Activated T-cell treated with anti-CD3 and anti-CD28 coated beads, Interleukin-2, amount 50 U/mL, for 72 hours (primary cell): Measurements from ENCODE around the gene TIFAB. TPM values are rescaled to one million over a fixed set of nuclear protein-coding genes. Genes with fewer than 3 reads are reported as not detected.

Experiments
- ATAC-seq, 2 donors: fragments of 150-1000 bp; cut with Tn5 transposase; replicated peaks in 1 of 2; 2 replicates each; pipeline ENCODE4 v1.10.0; 2021; ENCODE audit warnings: moderate library complexity in 2 of 2, mild to moderate bottlenecking in 1 of 2
- DNase-seq, 2 donors: peaks; one replicate each; pipeline ENCODE4 v3.0.0; 2021 to 2022; ENCODE audit warnings: mixed read lengths in 1 of 2
- H3K27ac Mint-ChIP-seq: one replicate; pipeline ENCODE4 v1.8.0; 2022; ENCODE audit warnings: mild to moderate bottlenecking, moderate library complexity, mixed read lengths
- H3K27me3 Mint-ChIP-seq: one replicate; pipeline ENCODE4 v1.8.0; 2022; ENCODE audit warnings: low read depth, mixed read lengths
- H3K36me3 Mint-ChIP-seq, 2 donors: one replicate each; pipeline ENCODE4 v1.8.0; 2022; ENCODE audit warnings: mixed read lengths in 2 of 2, mild to moderate bottlenecking in 1 of 2; ENCODE audit not compliant: insufficient read depth in 2 of 2
- H3K4me1 Mint-ChIP-seq: one replicate; pipeline ENCODE4 v1.8.0; 2022; ENCODE audit warnings: low read depth, mixed read lengths
- H3K4me3 Mint-ChIP-seq, 2 donors: one replicate each; pipeline ENCODE4 v1.8.0; 2022; ENCODE audit warnings: mild to moderate bottlenecking in 2 of 2, mixed read lengths in 2 of 2, moderate library complexity in 2 of 2
- H3K9me3 Mint-ChIP-seq, 2 donors: one replicate each; pipeline ENCODE4 v1.8.0; 2022; ENCODE audit warnings: mixed read lengths in 2 of 2
- total RNA-seq, 2 donors: library from RNA; stranded (reverse); gene quantifications; one replicate each; pipeline ENCODE4 v1.2.3, GENCODE V29; 2022

The TIFAB gene
- total RNA-seq, 2 donors from 2014 or later: not detected

- H3K27ac Mint-ChIP-seq: no peak overlapping the region
- no peaks in the 10 kb centered on the region for H3K4me1 Mint-ChIP-seq
- no peak for DNase-seq
These were observed 24.7 kb upstream of the TIFAB start for GRCh38 chr5:135476615-135477581.

GRCh38 chr5:135473956-135474670 lies 22.0 kb upstream of the TIFAB start:
- Mint-ChIP-seq H3K27me3 (peaks cover 22% of the 10 kb centered on the region), H3K4me3 (no peak overlapping the region), H3K9me3 (no peaks in the 10 kb centered on the region), H3K36me3 (no peaks in the 10 kb centered on the region), H3K27ac (no peak overlapping the region), H3K4me1 (no peaks in the 10 kb centered on the region)
- no peak for DNase-seq
- no peak for ATAC-seq

More at GRCh38 chr5:135476615-135477581, 24.7 kb upstream of the TIFAB start:
- H3K27me3 Mint-ChIP-seq: peaks cover 21% of the 10 kb centered on the region
- H3K9me3 Mint-ChIP-seq: no peaks in the 10 kb centered on the region
- no peaks in the 10 kb centered on the region for H3K36me3 Mint-ChIP-seq
- no peak for ATAC-seq
- no peak overlapping the region for H3K4me3 Mint-ChIP-seq

- H3K4me1 Mint-ChIP-seq: no peaks in the 10 kb centered on the region
- H3K4me3 Mint-ChIP-seq: no peak overlapping the region
- DNase-seq (no peak), ATAC-seq (no peak)
- H3K36me3 Mint-ChIP-seq: no peaks in the 10 kb centered on the region
- H3K27me3 Mint-ChIP-seq: peaks cover 26% of the 10 kb centered on the region
- no peaks in the 10 kb centered on the region for H3K9me3 Mint-ChIP-seq
- H3K27ac Mint-ChIP-seq: no peak overlapping the region
These were observed 20.0 kb upstream of the TIFAB start for GRCh38 chr5:135472141-135472540.

- peaks cover 22% of the 10 kb centered on the region for H3K27me3 Mint-ChIP-seq
- no peaks in the 10 kb centered on the region for H3K4me1 Mint-ChIP-seq
- DNase-seq (no peak), ATAC-seq (no peak)
- H3K27ac Mint-ChIP-seq: no peak overlapping the region
- H3K36me3 Mint-ChIP-seq: no peaks in the 10 kb centered on the region
- H3K9me3 Mint-ChIP-seq: no peaks in the 10 kb centered on the region
- H3K4me3 Mint-ChIP-seq: no peak overlapping the region
These were observed 19.6 kb upstream of the TIFAB start for GRCh38 chr5:135471726-135472125.

- DNase-seq: no peak
- Mint-ChIP-seq H3K36me3 (no peaks in the 10 kb centered on the region), H3K27ac (no peak overlapping the region), H3K4me1 (peaks cover 7% of the 10 kb centered on the region), H3K27me3 (peaks cover 26% of the 10 kb centered on the region), H3K4me3 (no peak overlapping the region), H3K9me3 (no peaks in the 10 kb centered on the region)
- no peak for ATAC-seq
These were observed 17.8 kb upstream of the TIFAB start for GRCh38 chr5:135469911-135470310.

- DNase-seq: no peak
- Mint-ChIP-seq H3K27ac (no peak overlapping the region), H3K36me3 (no peaks in the 10 kb centered on the region), H3K4me1 (peaks cover 7% of the 10 kb centered on the region), H3K27me3 (peaks cover 32% of the 10 kb centered on the region), H3K4me3 (no peak overlapping the region), H3K9me3 (no peaks in the 10 kb centered on the region)
- no peak for ATAC-seq
These were observed 16.4 kb upstream of the TIFAB start for GRCh38 chr5:135468541-135468940.

GRCh38 chr5:135467871-135468485 lies 15.8 kb upstream of the TIFAB start:
- no peak overlapping the region for H3K4me3 Mint-ChIP-seq
- H3K27me3 Mint-ChIP-seq: peaks cover 32% of the 10 kb centered on the region
- H3K36me3 Mint-ChIP-seq: no peaks in the 10 kb centered on the region
- H3K9me3 Mint-ChIP-seq: no peaks in the 10 kb centered on the region
- no peak for ATAC-seq
- no peak for DNase-seq
- no peak overlapping the region for H3K27ac Mint-ChIP-seq
- peaks cover 7% of the 10 kb centered on the region for H3K4me1 Mint-ChIP-seq

GRCh38 chr5:135467051-135467625 lies 15.0 kb upstream of the TIFAB start:
- no peak for ATAC-seq
- H3K36me3 Mint-ChIP-seq: no peaks in the 10 kb centered on the region
- no peak overlapping the region for H3K4me3 Mint-ChIP-seq
- no peak for DNase-seq
- H3K27me3 Mint-ChIP-seq: peaks cover 32% of the 10 kb centered on the region
- peaks cover 7% of the 10 kb centered on the region for H3K4me1 Mint-ChIP-seq
- H3K9me3 Mint-ChIP-seq: no peaks in the 10 kb centered on the region
- H3K27ac Mint-ChIP-seq: no peak overlapping the region

- DNase-seq (peak; percentile 75 to 82), ATAC-seq (peak; percentile 81 to 85)
- peaks cover 32% of the 10 kb centered on the region for H3K27me3 Mint-ChIP-seq
- no peaks in the 10 kb centered on the region for H3K9me3 Mint-ChIP-seq
- peak overlapping the region; percentile 53 to 63 for H3K4me3 Mint-ChIP-seq
- H3K4me1 Mint-ChIP-seq: peaks cover 7% of the 10 kb centered on the region
- H3K27ac Mint-ChIP-seq: no peak overlapping the region
- no peaks in the 10 kb centered on the region for H3K36me3 Mint-ChIP-seq
These were observed 14.3 kb upstream of the TIFAB start for GRCh38 chr5:135466178-135467050.

- H3K9me3 Mint-ChIP-seq: no peaks in the 10 kb centered on the region
- ATAC-seq (no peak), DNase-seq (no peak)
- H3K4me3 Mint-ChIP-seq: no peak overlapping the region
- no peak overlapping the region for H3K27ac Mint-ChIP-seq
- peaks cover 32% of the 10 kb centered on the region for H3K27me3 Mint-ChIP-seq
- peaks cover 7% of the 10 kb centered on the region for H3K4me1 Mint-ChIP-seq
- no peaks in the 10 kb centered on the region for H3K36me3 Mint-ChIP-seq
These were observed 13.4 kb upstream of the TIFAB start for GRCh38 chr5:135465391-135466122.

GRCh38 chr5:135462304-135462703 lies 10.2 kb upstream of the TIFAB start:
- H3K27ac Mint-ChIP-seq: no peak overlapping the region
- peak; percentile 64 for DNase-seq

More at GRCh38 chr5:135462304-135462703, 10.2 kb upstream of the TIFAB start:
- peaks cover 19% of the 10 kb centered on the region for H3K27me3 Mint-ChIP-seq
- peaks cover 7% of the 10 kb centered on the region for H3K4me1 Mint-ChIP-seq
- peak; percentile 65 to 72 for ATAC-seq
- no peaks in the 10 kb centered on the region for H3K36me3 Mint-ChIP-seq
- H3K9me3 Mint-ChIP-seq: no peaks in the 10 kb centered on the region
- no peak overlapping the region for H3K4me3 Mint-ChIP-seq
